ENCODE results near the gene SRR. TPM values are rescaled to one million over a fixed set of nuclear protein-coding genes. Genes with fewer than 3 reads are reported as not detected.

Gene SRR
- total and polyA plus RNA-seq, 9 of the 15 experiments (the other 6 are each of a cell fraction or from before 2014, with no cell fraction given) = 5.0 to 19.4 (median 7.9) TPM

GRCh38 chr17:2275722-2276121 lies 28.0 kb upstream of the SRR start:
- in situ Hi-C loops (cut with MboI) (no loop called here), intact Hi-C loops (cut with micrococcal nuclease) (no loop called here)
- CTCF ChIA-PET (ENCODE audit: low intra/inter-chr PET ratio) = no interaction called here
- Histone ChIP-seq H3K36me3 (ENCODE audit: control insufficient read depth, insufficient read depth, low read length) (peaks cover 17% of the 10 kb centered on the region; the same call in 2 of the 3 replicates), H3K27me3 (ENCODE audit: control insufficient read depth in 2 of 2, insufficient read depth in 2 of 2, low read length in 2 of 2) (no peaks in the 10 kb centered on the region), H3K9ac (ENCODE audit: insufficient read depth in 1 of 2, low read depth in 2 of 2, low read length in 2 of 2) (no peak overlapping the region), H3K27ac (ENCODE audit: extremely low read depth, low read depth, low read length) (no peak overlapping the region), H3K4me2 (ENCODE audit: insufficient read depth, low read length) (no peak overlapping the region), H2AFZ (ENCODE audit: low read depth, low read length) (no peak overlapping the region), H4K20me1 (replicated peaks; ENCODE audit: control insufficient read depth, insufficient read depth, low read length) (no peaks in the 10 kb centered on the region; the same call in 1 of the 2 replicates), H3K4me3 (no peak overlapping the region), H3K9me1 (ENCODE audit: control insufficient read depth, insufficient read depth, low read length) (no peaks in the 10 kb centered on the region), H3K79me2 (ENCODE audit: control insufficient read depth, insufficient read depth, low read length) (no peaks in the 10 kb centered on the region), H3K4me1 (replicated peaks in 1 of 2; ENCODE audit: control insufficient read depth in 2 of 2, insufficient read depth in 2 of 2, low read length in 2 of 2) (no peaks in the 10 kb centered on the region), H3K9me3 (replicated peaks; ENCODE audit: control insufficient read depth, insufficient read depth, low read depth, low read length) (no peaks in the 10 kb centered on the region)
- no peak for FAIRE-seq
- POLR2A ChIA-PET = interaction anchor here (1.5 kb wide), 1 partner anchor 12 kb away, joined by 4 read pairs; no protein-coding TSS in a partner anchor
- WGBS (ENCODE audit: insufficient coverage, low coverage, missing lambda C conversion rate) = 73% methylated on average over 1 of the region's 1 CpG
- TF ChIP-seq SLC30A9 (CRISPR knock-in tag; IDR thresholded peaks at IDR 0.05) = no peak
- TF ChIP-seq BDP1 (IDR thresholded peaks at IDR 0.05; ENCODE audit: insufficient read depth, insufficient read length) = no peak
- no peak for TF ChIP-seq PHTF2 (CRISPR knock-in tag; IDR thresholded peaks at IDR 0.05)
- DNase-seq (ENCODE audit: extremely low read depth in 1 of 4, low spot score in 3 of 4) = no peak
- no TSS peak for BruUV-seq (replicated peaks)
- ATAC-seq = no peak

GRCh38 chr17:2277429-2278170 lies 26.1 kb upstream of the SRR start:
- H3K27me3 ChIP-seq (ENCODE audit: control insufficient read depth in 2 of 2, insufficient read depth in 2 of 2, low read length in 2 of 2) = no peaks in the 10 kb centered on the region
- H3K9me3 ChIP-seq (replicated peaks; ENCODE audit: control insufficient read depth, insufficient read depth, low read depth, low read length) = no peaks in the 10 kb centered on the region
- FAIRE-seq (no peak), ATAC-seq (no peak), DNase-seq (ENCODE audit: extremely low read depth in 1 of 4, low spot score in 3 of 4) (no peak)
- no peak overlapping the region for H3K4me2 ChIP-seq (ENCODE audit: insufficient read depth, low read length)
- no peaks in the 10 kb centered on the region for H3K79me2 ChIP-seq (ENCODE audit: control insufficient read depth, insufficient read depth, low read length)
- no peaks in the 10 kb centered on the region for H3K4me1 ChIP-seq (replicated peaks in 1 of 2; ENCODE audit: control insufficient read depth in 2 of 2, insufficient read depth in 2 of 2, low read length in 2 of 2)
- no peak overlapping the region for H2AFZ ChIP-seq (ENCODE audit: low read depth, low read length)
- TF ChIP-seq ZNF764 (CRISPR knock-in tag; IDR thresholded peaks at IDR 0.05; ENCODE audit: low read depth) = no peak
- TF ChIP-seq MAFF (IDR thresholded peaks at IDR 0.05; ENCODE audit: low read length) = peak; percentile 26; the same call in 1 of the 2 replicates
- TF ChIP-seq ARID4B (CRISPR knock-in tag; IDR thresholded peaks at IDR 0.05) = no peak
- TF ChIP-seq MAFK (IDR thresholded peaks at IDR 0.05; ENCODE audit: low read length) = 0 out of 2 replicates have a peak, but pooled peaks have one; percentile 12
- ChIA-PET CTCF (ENCODE audit: low intra/inter-chr PET ratio) (no interaction called here), POLR2A (interaction anchor here (1.1 to 1.5 kb wide), 2 partner anchors 9 to 14 kb away, joined by 3 to 4 read pairs; no protein-coding TSS in a partner anchor)
- peaks cover 31% of the 10 kb centered on the region; the same call in 2 of the 3 replicates for H3K36me3 ChIP-seq (ENCODE audit: control insufficient read depth, insufficient read depth, low read length)
- in situ Hi-C loops (cut with MboI) (no loop called here), intact Hi-C loops (cut with micrococcal nuclease) (no loop called here)
- 100% methylated on average over 8 of the region's 9 CpGs for WGBS (ENCODE audit: insufficient coverage, low coverage, missing lambda C conversion rate)
- H3K9ac ChIP-seq (ENCODE audit: insufficient read depth in 1 of 2, low read depth in 2 of 2, low read length in 2 of 2) = no peak overlapping the region
- no peaks in the 10 kb centered on the region; the same call in 1 of the 2 replicates for H4K20me1 ChIP-seq (replicated peaks; ENCODE audit: control insufficient read depth, insufficient read depth, low read length)
- H3K4me3 ChIP-seq = no peak overlapping the region
- no peaks in the 10 kb centered on the region for H3K9me1 ChIP-seq (ENCODE audit: control insufficient read depth, insufficient read depth, low read length)
- BruUV-seq (replicated peaks) = no TSS peak
- H3K27ac ChIP-seq (ENCODE audit: extremely low read depth, low read depth, low read length) = no peak overlapping the region
